Activated naive CD4-positive, alpha-beta T cell (primary cell): ENCODE measurements around the gene LBHD2.

Experiments
- DNase-seq, 4 experiments: peaks; one replicate each; lab custom pipeline; 2025; lab: John Stamatoyannopoulos, UW

LBHD2 gene

GRCh38 chr14:103132381-103133209 is 48.6 kb downstream of the LBHD2 start:
- DNase-seq: no peak

GRCh38 chr14:103133210-103134140 is 49.5 kb downstream of the LBHD2 start:
- DNase-seq: no peak

DNA sequence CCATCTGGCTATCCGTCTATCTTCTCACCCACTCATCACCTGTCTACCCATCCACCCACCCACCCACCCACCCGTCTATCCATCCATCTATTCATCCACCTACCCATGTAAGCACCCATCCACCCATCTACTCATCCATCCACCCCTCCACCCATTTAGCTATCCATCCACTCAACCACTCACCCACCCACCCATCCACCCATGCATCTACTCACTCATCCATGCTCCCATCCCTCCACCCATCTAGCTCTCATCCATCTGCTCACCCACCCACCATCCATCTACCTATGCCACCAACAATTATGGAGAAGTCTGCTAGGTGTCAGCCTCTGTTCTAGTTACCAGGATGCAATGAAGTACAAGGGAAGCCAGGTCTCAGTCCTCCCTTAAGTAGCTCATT is 50.4 kb downstream of the LBHD2 start:
- no peak for DNase-seq

DNA sequence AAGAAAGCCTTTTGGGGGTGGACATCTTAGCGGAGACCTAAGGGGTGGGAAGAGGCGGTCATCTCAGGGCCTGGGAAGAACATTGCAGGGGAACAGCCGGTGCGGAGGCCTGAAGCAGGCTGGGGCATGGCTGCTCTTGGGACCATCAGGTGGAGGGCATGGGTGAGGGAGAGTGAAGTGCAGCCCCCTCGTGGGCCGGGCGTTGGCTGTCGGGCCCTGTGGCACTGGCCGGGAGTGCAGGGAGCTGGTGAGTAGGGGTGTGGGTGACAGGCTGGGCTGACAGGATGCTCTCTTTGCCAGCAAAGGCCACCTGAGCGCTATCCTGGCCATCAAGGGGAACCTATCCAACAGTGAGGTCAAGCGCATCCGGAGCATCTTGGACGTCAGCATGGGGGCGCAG is 50.9 kb downstream of the LBHD2 start:
- DNase-seq: no peak

GRCh38 chr14:103135333-103136260 is 51.6 kb downstream of the LBHD2 start:
- no peak for DNase-seq

DNA sequence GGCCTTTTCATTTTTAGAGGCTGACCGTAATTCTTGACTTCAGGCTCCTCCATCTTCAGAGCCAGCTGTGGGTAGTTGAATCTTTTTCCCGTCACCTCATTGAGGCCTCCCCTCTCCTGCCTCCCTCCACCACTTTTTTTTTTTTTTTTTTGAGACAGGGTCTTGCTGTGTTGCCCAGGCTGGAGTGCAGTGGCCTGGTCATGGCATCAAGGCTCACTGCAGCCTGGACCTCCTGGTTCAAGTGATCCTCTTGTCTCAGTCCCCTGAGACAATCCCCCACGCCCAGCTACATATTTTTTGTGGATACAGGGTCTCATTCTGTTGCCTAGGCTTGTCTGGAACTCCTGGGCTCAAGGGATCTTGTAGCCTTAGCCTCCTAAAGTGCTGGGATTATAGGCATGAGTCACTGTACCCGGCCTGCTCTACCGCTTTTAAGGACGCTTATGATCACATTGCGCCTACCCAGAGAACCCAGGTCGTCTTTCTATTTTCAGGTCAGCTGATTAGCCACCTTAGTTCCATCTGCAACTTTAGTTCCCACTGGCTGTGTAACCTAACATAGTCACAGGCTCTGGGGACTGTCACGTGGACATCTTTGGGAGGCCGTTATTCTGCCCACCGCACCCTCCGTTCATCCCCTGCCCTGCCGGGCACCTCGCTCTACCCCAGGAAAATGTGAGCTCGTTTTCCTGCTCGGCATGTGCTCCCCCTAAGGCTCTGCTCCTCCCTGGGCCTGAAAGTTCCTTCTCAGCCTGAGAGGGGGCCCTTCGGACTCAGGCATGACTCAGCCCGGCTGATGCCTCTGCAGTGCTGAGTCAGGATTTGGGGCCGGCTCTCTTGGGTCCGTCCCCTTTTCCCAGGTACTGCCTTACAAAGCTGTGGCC is 52.6 kb downstream of the LBHD2 start:
- DNase-seq: no peak

DNA sequence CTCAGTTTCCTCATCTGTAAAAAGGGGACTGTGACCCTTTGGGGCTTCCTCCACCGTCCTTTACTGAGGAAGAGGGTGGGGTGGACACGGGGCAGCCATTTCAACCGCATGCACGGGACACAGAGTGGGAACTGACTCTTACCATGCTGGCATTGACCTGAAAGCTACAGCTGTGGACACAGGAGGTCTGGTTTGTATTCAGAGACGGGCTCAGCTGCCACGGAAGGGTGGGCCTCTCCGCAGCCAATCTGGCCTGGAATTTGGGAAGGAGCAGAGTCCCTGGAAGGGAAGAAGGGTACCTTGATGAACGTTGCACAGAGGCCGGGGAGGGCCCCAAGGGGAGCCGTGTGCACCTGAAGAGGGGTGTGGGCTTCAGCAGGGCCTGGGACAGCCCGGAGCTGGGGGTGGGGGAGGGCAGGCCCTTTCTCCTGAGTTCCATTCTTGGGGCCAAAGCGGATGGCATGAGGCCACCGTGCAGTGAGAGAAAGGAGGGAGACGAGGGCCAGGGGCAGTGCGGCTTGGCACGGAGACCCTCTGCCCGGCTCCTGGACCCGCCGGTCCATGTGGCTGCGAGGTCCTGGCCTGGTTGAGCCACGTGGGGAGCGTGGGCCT is 53.8 kb downstream of the LBHD2 start:
- DNase-seq: no peak

GRCh38 chr14:103138301-103139131 is 54.5 kb downstream of the LBHD2 start:
- no peak for DNase-seq

GRCh38 chr14:103139132-103140025 is 55.4 kb downstream of the LBHD2 start:
- no peak for DNase-seq
